NCI-H748 treated with DMSO at 0.1 percent for 48 hours (cell line): Measurements from ENCODE around the gene LRPAP1.

ENCODE experiments used
- DNase-seq: peaks from one replicate; lab custom pipeline; 2025; lab: John Stamatoyannopoulos, UW

The LRPAP1 gene

DNA sequence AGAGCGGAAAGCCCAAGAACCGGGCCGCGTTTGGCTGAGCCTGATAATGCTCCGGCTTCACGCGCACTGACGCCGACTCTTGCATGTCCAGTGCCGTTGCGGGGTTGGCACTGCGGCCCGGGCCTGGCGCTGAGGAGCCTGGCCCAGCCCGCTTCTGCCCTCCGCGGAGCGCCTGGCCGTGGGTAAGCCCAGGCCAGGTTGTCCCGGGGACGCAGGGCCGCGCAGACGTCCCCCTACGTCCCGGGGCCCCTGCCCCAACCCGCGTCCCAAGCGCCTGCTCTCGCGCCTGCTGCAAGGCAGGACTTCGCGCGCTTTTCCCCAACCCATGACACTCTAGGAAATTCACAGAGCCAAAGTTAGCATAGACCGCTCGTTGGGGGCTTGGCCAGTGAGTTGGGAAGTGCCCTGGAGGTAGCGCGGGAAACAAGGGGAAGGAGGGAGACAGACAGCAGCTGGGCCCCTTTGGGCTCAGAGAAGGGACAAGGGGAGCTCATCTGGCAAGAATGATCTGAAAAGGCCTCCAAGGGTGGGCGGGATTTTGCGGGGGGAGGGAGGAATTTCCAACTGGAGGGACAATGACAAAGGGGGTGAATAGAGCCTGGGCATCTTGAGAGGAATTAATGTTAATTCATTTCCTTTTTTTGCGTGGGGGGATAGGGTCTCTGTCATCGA is 665 bp upstream of the LRPAP1 start:
- DNase-seq = no peak

- no peak for DNase-seq
These were observed 824 bp downstream of the LRPAP1 start for GRCh38 chr4:3531318-3531878.

DNA sequence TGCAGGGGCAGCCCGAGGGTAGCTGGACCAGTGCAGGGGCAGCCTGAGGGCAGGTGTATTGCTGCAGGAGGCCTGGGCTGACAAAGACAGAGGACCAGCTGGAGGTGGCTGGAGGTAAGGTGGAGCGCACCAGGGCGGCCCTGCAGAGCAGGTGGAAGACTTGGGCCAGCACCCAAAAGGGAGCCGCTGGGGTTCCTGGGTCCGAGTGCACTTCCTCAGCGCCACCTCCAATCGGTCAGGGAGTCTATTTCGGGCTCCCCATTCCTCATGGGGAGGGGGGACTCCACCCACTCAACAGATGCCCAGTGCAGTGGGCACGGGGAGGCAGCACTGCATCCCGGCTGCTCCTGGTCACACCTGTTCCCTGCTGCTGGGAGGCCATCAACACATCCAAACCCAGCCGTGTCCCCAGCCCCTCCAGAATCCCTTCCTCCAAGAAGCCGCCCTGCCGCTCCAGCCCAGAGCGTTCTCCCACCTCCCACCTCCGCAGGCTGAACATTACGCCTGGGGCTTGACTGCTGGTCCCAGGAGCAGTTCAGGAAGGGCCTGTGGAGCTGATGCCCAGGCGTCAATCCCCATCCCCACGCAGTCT is 1.5 kb downstream of the LRPAP1 start:
- DNase-seq = no peak

DNA sequence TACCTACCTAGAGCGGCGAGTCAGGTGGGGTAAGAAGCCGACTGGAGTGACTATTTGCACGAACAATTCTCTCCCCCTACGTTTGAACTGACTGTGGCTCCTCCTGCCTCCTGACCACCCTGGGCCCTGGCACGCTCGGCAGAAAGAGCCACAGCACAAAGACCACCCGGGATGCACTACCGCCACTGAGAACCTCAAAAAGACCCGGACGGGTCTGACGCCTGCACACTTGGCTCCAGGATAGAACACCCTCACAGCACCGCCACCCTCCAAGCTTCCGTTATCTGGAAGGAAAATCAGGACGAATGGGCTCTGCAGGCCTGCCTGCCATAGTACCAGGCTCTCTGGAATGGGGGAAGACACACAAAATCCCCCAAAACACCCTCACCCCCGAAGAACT is 2.2 kb downstream of the LRPAP1 start:
- no peak for DNase-seq

- DNase-seq = no peak
These were observed 2.9 kb downstream of the LRPAP1 start for GRCh38 chr4:3529363-3529762.

DNA sequence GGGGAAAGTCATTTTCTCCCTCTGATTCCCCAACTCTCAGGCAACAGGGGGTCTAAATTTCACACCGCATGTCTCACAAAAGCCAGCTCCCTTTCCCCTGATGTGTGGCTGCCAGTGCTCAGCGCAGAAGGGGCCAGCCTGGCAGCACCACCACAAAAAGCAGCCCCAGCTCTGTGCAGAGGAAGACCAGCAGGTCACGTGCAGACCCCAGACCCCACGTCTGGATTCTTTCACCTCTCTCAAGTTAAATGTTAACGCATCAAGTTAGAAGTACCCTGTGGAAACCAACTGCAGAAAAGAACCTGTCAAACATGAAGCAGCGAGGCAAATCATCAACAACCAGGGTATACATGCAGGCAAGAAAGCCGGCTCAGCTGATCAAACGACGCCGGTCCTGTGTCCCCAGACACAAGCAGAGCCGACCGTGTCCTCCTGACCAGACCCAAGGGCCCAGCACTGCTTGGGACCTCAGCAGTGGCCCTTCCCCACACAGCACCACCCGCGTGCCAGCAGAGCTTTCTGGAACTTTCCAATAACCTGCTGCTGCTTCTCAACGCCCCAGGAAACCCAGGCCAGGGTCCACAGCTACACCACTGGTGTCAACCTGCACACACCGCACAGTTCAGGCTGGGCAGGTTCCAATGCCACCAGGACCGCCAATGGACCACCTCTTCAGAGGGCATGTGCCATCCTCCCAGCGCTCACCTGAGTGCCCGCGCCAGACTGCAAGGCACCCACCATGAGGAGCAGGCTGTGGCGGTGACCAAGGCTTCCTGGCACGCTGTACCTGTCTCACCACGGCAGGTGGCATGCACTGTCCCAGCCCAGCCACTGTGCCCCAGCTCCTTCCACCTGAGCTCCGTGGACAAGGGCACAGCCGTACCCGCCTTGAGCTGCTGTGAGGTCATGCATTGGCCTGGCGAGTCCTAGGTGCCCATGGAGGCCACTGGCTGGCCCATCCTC is 4.0 kb downstream of the LRPAP1 start:
- no peak for DNase-seq

- no peak for DNase-seq
These were observed 4.9 kb downstream of the LRPAP1 start for GRCh38 chr4:3527101-3527913.

GRCh38 chr4:3526456-3526855 is 5.8 kb downstream of the LRPAP1 start:
- DNase-seq = no peak

DNA sequence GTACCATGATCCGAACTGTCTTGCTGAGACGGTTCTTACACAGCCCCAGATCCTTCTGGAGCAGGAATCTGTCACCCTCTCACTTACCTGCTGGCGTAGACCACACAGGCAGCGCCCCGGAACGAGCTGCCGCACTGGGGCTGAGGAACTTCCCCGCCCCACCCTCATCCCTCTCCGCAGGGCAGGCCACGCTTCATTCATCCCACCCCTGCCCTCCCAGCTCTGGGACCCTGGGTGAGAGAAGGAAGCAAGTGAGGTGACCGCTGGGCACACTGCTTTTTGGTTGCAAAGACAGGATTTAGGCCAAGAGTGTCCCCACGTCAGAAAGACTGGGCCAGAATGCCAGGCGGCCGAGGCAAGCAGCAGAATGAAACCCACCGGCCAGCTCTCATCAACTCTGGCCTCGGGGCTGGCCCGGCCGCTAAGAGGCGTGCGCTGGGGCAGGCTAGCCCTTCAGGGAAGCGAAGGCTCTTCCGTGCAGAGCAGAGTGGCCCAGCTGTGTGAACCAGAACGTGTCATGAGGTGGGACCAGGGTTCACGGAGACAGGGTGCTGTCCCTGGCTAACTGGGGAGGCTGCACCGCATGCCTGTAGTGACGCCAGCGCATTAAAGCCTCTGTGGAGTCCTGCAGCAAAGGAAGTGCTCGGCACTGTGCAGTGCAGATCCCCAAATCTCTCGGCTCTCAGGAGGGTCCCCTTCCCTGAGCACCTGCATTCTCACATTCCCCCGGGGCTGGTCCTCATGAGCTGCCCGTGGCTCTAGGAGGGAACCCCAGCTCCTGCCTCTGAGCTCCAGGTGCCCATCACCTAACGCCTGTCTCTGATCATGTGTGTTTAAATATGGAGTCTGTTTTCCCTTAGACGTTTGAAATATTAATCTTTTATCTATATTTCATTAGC is 6.4 kb downstream of the LRPAP1 start:
- DNase-seq = no peak

DNA sequence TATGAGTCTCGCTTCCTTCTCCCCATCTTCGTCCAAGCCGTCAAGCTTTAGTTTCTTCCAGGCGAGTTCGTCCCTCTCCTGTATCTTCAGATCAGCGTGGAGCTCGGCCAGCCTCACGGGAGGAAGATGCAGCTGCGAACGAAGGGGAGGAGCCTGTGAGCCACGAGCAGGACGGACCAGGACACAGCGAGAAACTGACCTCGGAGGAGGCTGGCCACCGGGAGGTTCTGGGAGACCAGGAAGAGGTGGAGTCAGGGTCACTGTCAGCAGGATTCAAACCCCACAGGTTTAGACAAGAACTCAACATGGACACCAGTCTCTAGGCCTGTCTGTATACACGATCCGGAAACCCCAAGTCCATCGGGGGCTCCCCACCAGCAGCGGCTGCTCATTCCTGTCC is 7.3 kb downstream of the LRPAP1 start:
- DNase-seq = no peak

DNA sequence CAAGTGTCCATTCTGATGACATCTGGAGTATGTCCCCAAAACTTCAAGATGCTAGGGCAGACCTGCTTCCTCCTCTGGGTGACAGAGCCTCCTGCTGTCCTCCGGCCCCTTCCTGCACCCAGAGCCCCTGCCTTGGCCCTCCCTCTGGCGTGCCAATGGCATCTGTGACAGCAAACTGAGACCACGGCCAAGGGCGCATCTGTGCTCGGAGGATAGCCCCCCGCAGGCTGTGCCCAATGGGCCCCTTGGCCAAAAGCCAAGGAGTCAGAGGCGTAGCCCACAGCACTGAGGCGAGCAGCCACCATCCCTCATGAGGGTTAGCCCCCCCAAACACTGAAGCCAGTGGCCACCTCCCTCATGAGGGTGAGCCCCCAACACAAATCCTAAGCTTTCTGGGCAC is 7.9 kb downstream of the LRPAP1 start:
- DNase-seq = no peak

GRCh38 chr4:3523628-3524221 is 8.5 kb downstream of the LRPAP1 start:
- DNase-seq = no peak

- no peak for DNase-seq
These were observed 9.0 kb downstream of the LRPAP1 start for GRCh38 chr4:3523146-3523627.

DNA sequence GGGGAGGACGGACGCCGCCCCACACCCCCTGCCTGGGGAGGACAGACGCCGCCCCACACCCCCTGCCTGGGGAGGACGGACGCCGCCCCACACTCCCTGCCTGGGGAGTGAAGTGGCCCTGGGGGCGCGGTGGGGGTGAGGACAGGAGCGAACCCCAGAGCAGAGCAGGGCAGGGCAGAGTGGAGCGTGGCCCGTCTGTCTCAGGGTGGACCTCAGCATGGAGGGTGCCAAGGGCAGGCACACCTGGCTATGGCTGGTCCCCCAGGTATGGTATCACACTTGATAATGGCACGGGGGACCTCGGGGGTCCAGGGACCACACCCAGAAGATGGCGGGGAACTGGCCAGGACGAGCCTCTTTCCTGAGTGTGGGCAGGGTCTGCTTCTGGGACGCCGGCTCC is 9.6 kb downstream of the LRPAP1 start:
- no peak for DNase-seq

DNA sequence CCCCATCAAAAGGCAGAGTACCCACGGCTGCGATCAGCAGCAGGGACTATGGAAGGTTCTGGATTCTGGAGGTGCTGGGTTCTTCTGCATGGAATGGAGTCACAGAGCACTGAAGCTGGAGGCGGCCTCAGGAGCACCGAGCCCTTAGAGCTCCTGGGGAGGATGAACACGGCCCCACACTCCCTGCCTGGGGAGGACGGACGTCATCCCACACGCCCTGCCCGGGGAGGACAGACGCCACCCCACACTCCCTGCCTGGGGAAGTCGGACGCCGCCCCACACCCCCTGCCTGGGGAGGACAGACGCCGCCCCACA is 9.9 kb downstream of the LRPAP1 start:
- DNase-seq = no peak

DNA sequence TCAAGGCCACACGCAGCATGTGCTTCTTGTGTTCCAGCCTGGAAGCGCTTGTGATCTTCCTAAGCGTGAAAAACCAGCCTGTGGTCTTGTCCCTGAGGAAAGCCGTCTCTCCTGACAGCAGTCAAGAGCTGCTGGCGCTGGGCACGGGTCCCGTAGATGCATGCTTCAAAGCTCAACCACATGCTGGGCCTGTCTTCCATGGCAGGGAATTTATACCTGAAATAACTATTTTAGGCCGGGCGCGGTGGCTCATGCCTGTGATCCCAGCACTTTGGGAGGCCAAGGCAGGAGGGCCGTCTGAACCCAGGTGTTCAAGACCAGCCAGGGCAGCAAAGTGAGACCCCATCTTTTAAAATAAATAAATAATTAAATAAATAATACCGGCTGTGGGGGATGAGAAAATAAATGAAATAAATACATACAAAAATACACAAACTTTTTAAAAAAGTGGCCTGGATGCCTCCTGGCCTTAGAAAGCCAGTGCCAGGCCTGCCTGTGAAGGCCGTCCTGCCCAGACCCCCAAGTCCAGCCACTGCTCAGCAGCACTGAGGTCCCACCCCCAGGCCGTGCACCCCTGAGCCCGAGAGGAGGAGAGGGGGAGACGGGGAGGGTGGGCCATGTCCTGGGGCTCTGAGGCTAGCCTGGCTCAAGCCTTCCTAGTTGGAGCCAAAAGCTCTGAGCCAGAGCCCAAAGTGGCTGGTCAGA is 10.4 kb downstream of the LRPAP1 start:
- no peak for DNase-seq

DNA sequence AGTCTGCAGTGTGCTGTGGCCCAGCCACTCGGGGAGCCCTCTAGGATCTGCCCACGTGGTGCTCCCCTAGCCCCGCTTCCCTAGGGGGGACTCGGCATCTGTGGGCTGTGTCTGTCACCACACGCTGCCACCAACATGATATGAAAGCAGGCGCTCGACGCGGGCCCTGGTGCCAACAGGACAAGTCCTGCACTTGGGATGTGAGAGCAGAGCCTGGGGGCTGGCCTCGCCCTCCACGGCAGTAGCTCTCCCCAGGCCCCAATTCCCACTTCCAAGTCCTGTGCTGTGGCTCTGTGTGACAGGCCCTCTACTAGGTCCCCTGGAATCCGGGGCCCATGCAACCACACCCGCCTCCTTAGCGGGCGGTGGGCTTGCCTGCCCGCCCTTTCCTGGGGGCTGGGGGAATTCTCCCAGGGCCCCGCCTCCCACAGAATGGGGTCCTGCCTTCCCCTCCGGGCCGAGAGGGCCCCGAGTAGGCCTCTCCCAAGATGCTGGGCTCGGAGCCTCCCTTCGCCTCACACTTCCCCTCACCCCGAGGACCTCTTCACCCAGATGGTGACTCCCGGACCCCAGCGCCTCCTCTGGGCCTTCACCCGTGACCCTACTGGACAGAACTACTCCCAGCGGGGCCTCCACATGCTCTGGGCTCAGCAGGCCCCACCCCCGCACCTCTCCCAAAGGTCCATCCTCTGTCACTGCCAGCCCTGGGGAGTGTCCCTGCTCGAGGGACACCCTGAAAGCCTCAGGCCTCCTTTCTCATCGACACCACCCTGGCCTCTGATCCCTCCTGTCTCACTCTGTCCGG is 11.2 kb downstream of the LRPAP1 start:
- no peak for DNase-seq

- DNase-seq = no peak
These were observed 11.9 kb downstream of the LRPAP1 start for GRCh38 chr4:3520276-3520675.
